GM18867 (cell line): Measurements from ENCODE around the gene IMMT.
A peak's percentile ranks its signal among the peaks of the same experiment; 100 is the strongest.
"Not testable (repeated sequence)": the region's sequence is repeated elsewhere in the genome, so short reads cannot be mapped to it uniquely, and the experiment has no call there.

Source experiments
- ATAC-seq: cut with Tn5 transposase; IDR thresholded peaks from one replicate; pipeline ENCODE4 v1.9.1; 2021; ENCODE audit warnings: mild to moderate bottlenecking, moderate library complexity; ENCODE audit not compliant: unreplicated experiment

The IMMT gene

GRCh38 chr2:86195055-86195807, at the start of gene IMMT:
IMMT (minus strand) TSS chr2:86195462; CDS start chr2:86195382, 80 bp downstream.
- peak; percentile 89 for ATAC-seq

GRCh38 chr2:86244781-86245180, 49.5 kb upstream of the IMMT start:
- not testable (repeated sequence) for ATAC-seq

GRCh38 chr2:86243950-86244733, 48.9 kb upstream of the IMMT start:
- no peak for ATAC-seq

GRCh38 chr2:86243272-86243671, 48.0 kb upstream of the IMMT start:
- ATAC-seq, result no peak

- no peak for ATAC-seq
Measured at GRCh38 chr2:86241611-86242010, 46.3 kb upstream of the IMMT start.

- no peak for ATAC-seq
Measured at GRCh38 chr2:86240251-86240650, 45.0 kb upstream of the IMMT start.

GRCh38 chr2:86239745-86240144, 44.5 kb upstream of the IMMT start:
- no peak for ATAC-seq

GRCh38 chr2:86239326-86239725, 44.1 kb upstream of the IMMT start:
- no peak for ATAC-seq

- ATAC-seq, result peak; percentile 76
Measured at GRCh38 chr2:86238354-86238753, 43.1 kb upstream of the IMMT start.

GRCh38 chr2:86237172-86237571, 41.9 kb upstream of the IMMT start:
- ATAC-seq, result no peak

GRCh38 chr2:86235196-86235980, 40.1 kb upstream of the IMMT start:
- no peak for ATAC-seq

GRCh38 chr2:86234563-86235131, 39.4 kb upstream of the IMMT start:
- no peak for ATAC-seq

- ATAC-seq, result no peak
Measured at GRCh38 chr2:86233436-86233835, 38.2 kb upstream of the IMMT start.

GRCh38 chr2:86232910-86233309, 37.6 kb upstream of the IMMT start:
- ATAC-seq, result no peak

- no peak for ATAC-seq
Measured at GRCh38 chr2:86232373-86232784, 37.1 kb upstream of the IMMT start.

GRCh38 chr2:86231680-86232372, 36.6 kb upstream of the IMMT start:
- ATAC-seq, result no peak

GRCh38 chr2:86230961-86231360, 35.7 kb upstream of the IMMT start:
- no peak for ATAC-seq

GRCh38 chr2:86229221-86229620, 34.0 kb upstream of the IMMT start:
- ATAC-seq, result no peak

GRCh38 chr2:86228574-86228973, 33.3 kb upstream of the IMMT start:
- ATAC-seq, result not testable (repeated sequence)

GRCh38 chr2:86227685-86228084, 32.4 kb upstream of the IMMT start:
- ATAC-seq, result no peak
